HepG2 (cell line): Measurements from ENCODE around the gene GPR107. TPM values are rescaled to one million over a fixed set of nuclear protein-coding genes. Genes with fewer than 3 reads are reported as not detected.

Experiments
- ATAC-seq: fragments of 200-7000 bp; cut with Tn5 transposase; 3 replicates; pipeline ENCODE4 v1.9.1; 2020; ENCODE audit warnings: mild to moderate bottlenecking, moderate library complexity
- BruUV-seq: library from RNA; stranded (reverse); fragments of 400-500 nt; replicated peaks from 2 replicates; lab custom pipeline; 2021; lab: Mats Ljungman, UMichigan
- CTCF ChIA-PET: fragments of 300-600 bp; formaldehyde crosslinking; extraction: SDS; loops from one replicate; lab custom pipeline; 2021; ENCODE audit warnings: low total read pairs, inconsistent platforms, low intra/inter-chr PET ratio; lab: Yijun Ruan, JAX
- POLR2A ChIA-PET: fragments of 350-600 bp; sonication (Branson Sonifier 250); formaldehyde crosslinking; loops from one replicate; lab custom pipeline; 2020; ENCODE audit warnings: antibody characterized with exemption, inconsistent platforms; lab: Yijun Ruan, JAX
- DNase-seq: peaks from one replicate; pipeline ENCODE4 v3.0.0-alpha.2; 2015; ENCODE audit warnings: low spot score
- FAIRE-seq: peaks from 3 replicates; lab custom pipeline; 2011; peaks lifted over from hg19 to GRCh38; lab: Jason Lieb, UNC
- H2AFZ ChIP-seq: one replicate; pipeline ENCODE4 v1.6.1; 2011; ENCODE audit warnings: low read length, inconsistent platforms
- H3K27ac ChIP-seq: fragments of 300-600 bp; 3 replicates; pipeline ENCODE4 v1.8.0; 2011; ENCODE audit warnings: mixed run types, mild to moderate bottlenecking, mixed read lengths, low read length, inconsistent platforms; ENCODE audit not compliant: insufficient read depth; ENCODE audit errors: extremely low read length
- H3K27me3 ChIP-seq, 2 experiments: fragments of 200-600 bp in 1 of 2; 2 replicates in 1 of 2; 3 replicates in 1 of 2; pipeline versions ENCODE4 v1.6.0 to v1.8.0; 2011; ENCODE audit warnings: low read length in 2 of 2, mild to moderate bottlenecking in 2 of 2, moderate library complexity in 2 of 2, inconsistent platforms in 1 of 2; ENCODE audit not compliant: insufficient read depth in 2 of 2, control insufficient read depth in 1 of 2
- H3K36me3 ChIP-seq, 2 experiments: fragments of 200-600 bp in 1 of 2; replicated peaks in 1 of 2; 2 replicates in 1 of 2; 3 replicates in 1 of 2; pipeline versions ENCODE4 v1.5.1 to v1.8.0; 2011; ENCODE audit warnings: low read length in 2 of 2, inconsistent platforms in 1 of 2; ENCODE audit not compliant: insufficient read depth in 2 of 2, control insufficient read depth in 1 of 2
- H3K4me1 ChIP-seq: 2 replicates; pipeline ENCODE4 v1.5.1; 2012; ENCODE audit warnings: low read length, inconsistent platforms; ENCODE audit not compliant: insufficient read depth
- H3K4me2 ChIP-seq: 2 replicates; pipeline ENCODE4 v1.6.0; 2011; ENCODE audit warnings: low read depth, low read length, inconsistent platforms
- H3K4me3 ChIP-seq, 3 experiments: fragments of 200-600 bp in 1 of 3; sonication (generic), shearing (Covaris generic) in 1 of 3; replicated peaks in 1 of 3; 2 replicates each; pipeline ENCODE4 v1.5.1; 2011 to 2016; ENCODE audit warnings: low read length in 3 of 3, inconsistent platforms in 2 of 3, low read depth in 2 of 3, mild to moderate bottlenecking in 2 of 3, control low read depth in 1 of 3, mixed read lengths in 1 of 3; ENCODE audit not compliant: insufficient read depth in 1 of 3
- H3K79me2 ChIP-seq: one replicate; pipeline ENCODE4 v1.6.1; 2011; ENCODE audit warnings: low read length, inconsistent platforms; ENCODE audit not compliant: insufficient read depth
- H3K9ac ChIP-seq: 2 replicates; pipeline ENCODE4 v1.6.0; 2011; ENCODE audit warnings: mild to moderate bottlenecking, low read depth, low read length, inconsistent platforms; ENCODE audit not compliant: insufficient read depth
- H3K9me3 ChIP-seq: 2 replicates; pipeline ENCODE4 v1.5.1; 2012; ENCODE audit warnings: mild to moderate bottlenecking, low read length
- H4K20me1 ChIP-seq: 2 replicates; pipeline ENCODE4 v1.6.0; 2011; ENCODE audit warnings: inconsistent platforms, mild to moderate bottlenecking, low read length, moderate library complexity; ENCODE audit not compliant: insufficient read depth
- CREM ChIP-seq, 2 experiments: sonication (generic) in 1 of 2; formaldehyde crosslinking in 1 of 2; IDR thresholded peaks; 2 replicates each; pipeline versions ENCODE4 v1.4.0 to v1.6.1; 2016 to 2020; ENCODE audit warnings: antibody characterized with exemption in 1 of 2, mild to moderate bottlenecking in 1 of 2, missing genetic modification reagents in 1 of 2
- GLMP ChIP-seq: sonication (generic); formaldehyde crosslinking; IDR thresholded peaks from 2 replicates; pipeline ENCODE4 v1.9.0; 2021; ENCODE audit warnings: missing genetic modification reagents, mild to moderate bottlenecking, borderline replicate concordance
- KLF9 ChIP-seq: IDR thresholded peaks from 2 replicates; pipeline ENCODE4 v1.6.1; 2016; ENCODE audit warnings: low read depth
- KMT2B ChIP-seq: IDR thresholded peaks from 2 replicates; pipeline ENCODE4 v1.6.1; 2016; ENCODE audit warnings: missing genetic modification reagents, missing compliant biosample characterization
- POLR2AphosphoS2 ChIP-seq: IDR thresholded peaks from 2 replicates; pipeline ENCODE4 v1.6.1; 2011; ENCODE audit warnings: low read depth, low read length, improper control_type of control experiment
- TRAFD1 ChIP-seq: sonication (generic); formaldehyde crosslinking; IDR thresholded peaks from 2 replicates; pipeline ENCODE4 v1.5.1; 2020; ENCODE audit warnings: missing genetic modification reagents, mild to moderate bottlenecking, borderline replicate concordance
- YY1 ChIP-seq: IDR thresholded peaks from 2 replicates; pipeline ENCODE4 v1.6.1; 2011; ENCODE audit warnings: low read length, low read depth, moderate library complexity, mild to moderate bottlenecking; ENCODE audit not compliant: insufficient read depth, insufficient replicate concordance
- ZNF317 ChIP-seq: sonication (generic); formaldehyde crosslinking; IDR thresholded peaks from 2 replicates; pipeline ENCODE4 v1.5.0; 2020; ENCODE audit warnings: mild to moderate bottlenecking, missing genetic modification reagents
- ZNF34 ChIP-seq: sonication (generic); formaldehyde crosslinking; IDR thresholded peaks from 2 replicates; pipeline ENCODE4 v1.4.0; 2020; ENCODE audit warnings: mild to moderate bottlenecking, missing genetic modification reagents, borderline replicate concordance
- ZNF564 ChIP-seq: sonication (generic); formaldehyde crosslinking; IDR thresholded peaks from 2 replicates; pipeline ENCODE4 v1.8.1; 2023; ENCODE audit warnings: mild to moderate bottlenecking, missing genetic modification reagents
- ZNF770 ChIP-seq: sonication (generic); formaldehyde crosslinking; IDR thresholded peaks from 2 replicates; pipeline ENCODE4 v1.5.0; 2020; ENCODE audit warnings: mild to moderate bottlenecking, missing genetic modification reagents
- WGBS: methylation state at CpG from one replicate; pipeline ENCODE4 v1.1.6; 2017; ENCODE audit warnings: low lambda C conversion rate; 5-methylcytosine and 5-hydroxymethylcytosine counted together
- in situ Hi-C: cut with HindIII; loops from 2 replicates; pipeline ENCODE4 v1.10.0; 2017; ENCODE audit warnings: low pct_unique_long_range_greater_than_20kb; ENCODE audit not compliant: extremely low pct_ligation_motif_present
- intact Hi-C: fragments of 100-400 bp; cut with micrococcal nuclease; formaldehyde crosslinking; loops from one replicate; pipeline ENCODE4 v1.10.0; 2022; ENCODE audit not compliant: unreplicated experiment
- polyA plus RNA-seq, 8 experiments: library from polyadenylated mRNA; depleted of rRNA in 3 of 8; stranded (reverse) in 7 of 8; unstranded in 1 of 8; fragments of >200 nt; fragmentation: Illumina TruSeq in 4 of 8; extraction: Trizol in 4 of 8; gene quantifications; 2 replicates each; pipeline versions ENCODE4 v1.2.1 to v1.2.3, GENCODE V29; 2011 to 2016; ENCODE audit warnings: low read depth in 4 of 8, missing spikeins in 1 of 8, mixed read lengths in 1 of 8; ENCODE audit not compliant: insufficient read depth in 1 of 8
- total RNA-seq, 5 experiments: library from RNA; depleted of rRNA; stranded (reverse); fragments of >200 nt; fragmentation: Illumina TruSeq; extraction: Trizol; gene quantifications; 2 replicates each; pipeline ENCODE4 v1.2.3, GENCODE V29; 2016; ENCODE audit warnings: low read depth in 1 of 5

GPR107 gene
- total and polyA plus RNA-seq, 2 of the 13 experiments (the other 11 are each of a cell fraction or from before 2014, with no cell fraction given): 22.5 to 24.4 TPM

DNA sequence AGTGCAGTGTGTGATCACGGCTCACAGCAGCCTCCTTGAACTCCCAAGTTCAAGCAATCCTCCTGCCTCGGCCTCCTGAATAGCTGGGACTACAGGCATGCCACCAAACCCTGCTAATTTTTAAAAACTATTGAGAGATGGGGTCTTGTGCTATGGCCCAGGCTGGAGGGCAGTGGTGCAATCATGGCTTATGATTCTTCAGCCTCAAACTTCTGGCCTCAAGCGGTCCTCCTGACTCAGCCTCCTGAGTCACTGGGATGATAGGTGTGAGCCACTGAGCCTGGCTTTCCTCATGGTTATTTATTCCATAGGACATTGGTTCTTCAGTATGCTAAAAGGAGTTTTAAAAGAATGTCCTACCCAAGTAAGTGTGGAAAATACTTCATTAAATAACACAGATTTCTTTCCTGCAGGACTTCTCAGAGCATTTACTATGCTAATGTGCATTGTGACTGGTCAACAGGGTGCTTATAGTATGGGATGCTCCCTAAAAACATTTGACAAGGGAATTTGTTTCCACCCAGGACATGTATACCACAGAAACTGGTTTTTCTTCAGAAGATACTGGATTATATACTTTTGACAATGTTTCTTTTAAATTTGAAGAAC is 107.3 kb downstream of the GPR107 start:
- intact Hi-C loops (loop anchor here (1.0 kb wide), 1 partner anchor 15 kb away; no protein-coding TSS in a partner anchor), in situ Hi-C loops (no loop called here)
- peaks cover 0 to 2% of the 10 kb centered on the region in 2 experiments; a peak in 2 of 5 replicates for H3K27me3 ChIP-seq
- no peak for ATAC-seq
- WGBS: 75% methylated on average over 3 of the region's 3 CpGs
- H3K79me2 ChIP-seq: no peaks in the 10 kb centered on the region
- H3K9ac ChIP-seq: no peak overlapping the region
- no peak for DNase-seq
- POLR2A ChIA-PET: no interaction called here
- H3K9me3 ChIP-seq: no peaks in the 10 kb centered on the region
- H3K36me3 ChIP-seq: no peaks in the 10 kb centered on the region
- H2AFZ ChIP-seq: no peak overlapping the region
- no peak overlapping the region for H3K4me2 ChIP-seq
- H3K4me3 ChIP-seq: no peak overlapping the region
- no peaks in the 10 kb centered on the region for H4K20me1 ChIP-seq
- no TSS peak for BruUV-seq
- H3K27ac ChIP-seq: no peak overlapping the region
- H3K4me1 ChIP-seq: peaks cover 38% of the 10 kb centered on the region
- TF ChIP-seq KLF9 (CRISPR knock-in tag) (no peak), ZNF770 (peak; percentile 56)
- TF ChIP-seq, all 625 proteins: peak for 1
- FAIRE-seq: no peak
- CTCF ChIA-PET: no interaction called here

DNA sequence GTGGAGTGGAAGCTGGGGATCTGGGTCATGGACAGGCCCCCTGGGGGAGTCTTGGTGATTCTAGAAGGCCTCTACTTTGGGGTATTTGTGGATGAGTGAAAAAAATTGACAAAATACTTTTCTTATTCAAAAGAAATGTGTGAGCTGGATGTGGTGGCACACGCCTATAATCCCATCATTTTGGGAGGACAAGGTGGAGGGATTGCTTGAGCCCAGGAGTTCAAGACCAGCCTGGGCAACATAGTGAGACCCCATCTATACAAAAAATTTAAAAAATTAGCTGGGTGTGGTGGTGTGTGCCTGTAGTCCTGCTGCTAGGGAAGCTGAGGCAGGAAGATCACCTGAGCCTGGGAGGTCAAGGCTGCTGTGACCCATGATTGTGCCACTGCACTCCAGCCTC is 111.9 kb downstream of the GPR107 start:
- no peak overlapping the region for H3K27ac ChIP-seq
- H3K27me3 ChIP-seq: peaks cover 0 to 26% of the 10 kb centered on the region in 2 experiments; a peak in 4 of 5 replicates
- no peaks in the 10 kb centered on the region for H3K79me2 ChIP-seq
- ChIA-PET POLR2A (no interaction called here), CTCF (no interaction called here)
- H3K36me3 ChIP-seq: no peaks in the 10 kb centered on the region
- 29% methylated on average over 1 of the region's 1 CpG for WGBS
- no peaks in the 10 kb centered on the region for H3K4me1 ChIP-seq
- H3K4me3 ChIP-seq: no peak overlapping the region
- intact Hi-C loops: no loop called here
- no TSS peak for BruUV-seq
- no peaks in the 10 kb centered on the region for H3K9me3 ChIP-seq
- no peak overlapping the region for H3K9ac ChIP-seq
- in situ Hi-C loops: no loop called here
- FAIRE-seq (no peak), DNase-seq (no peak), ATAC-seq (no peak)
- no peak overlapping the region for H3K4me2 ChIP-seq
- H2AFZ ChIP-seq: no peak overlapping the region
- TF ChIP-seq GLMP (CRISPR knock-in tag): no peak
- TF ChIP-seq ZNF34: no peak
- no peak for TF ChIP-seq TRAFD1
- no peak for TF ChIP-seq ZNF564 (CRISPR knock-in tag)
- no peak for TF ChIP-seq KMT2B (CRISPR knock-in tag)
- TF ChIP-seq POLR2AphosphoS2: no peak
- no peak for TF ChIP-seq YY1
- no peak for TF ChIP-seq CREM (IDR thresholded peaks at IDR 0.05)
- no peak for TF ChIP-seq CREM (CRISPR knock-in tag; IDR thresholded peaks at IDR 0.05)
- no peak for TF ChIP-seq ZNF317
- no peaks in the 10 kb centered on the region for H4K20me1 ChIP-seq
